Gastrocnemius medialis (tissue), 4 donors: ENCODE results near the gene PHF13. TPM values are rescaled to one million over a fixed set of nuclear protein-coding genes. Genes with fewer than 3 reads are reported as not detected.

ENCODE experiments used
- ATAC-seq, 2 donors: fragments of 150-250 bp; one replicate each; pipeline ENCODE4 v1.9.1; 2016
- DNase-seq, 2 donors: peaks; one replicate each; pipeline ENCODE4 v3.0.0-alpha.2; 2019
- H3K27ac ChIP-seq, 4 donors: fragments of 200-600 bp; sonication (generic); 1 replicate in 1 of 4; 2 replicates in 3 of 4; pipeline ENCODE4 v1.5.1; 2016 to 2018; ENCODE audit warnings: mild to moderate bottlenecking in 2 of 4, moderate library complexity in 1 of 4
- H3K27me3 ChIP-seq, 3 donors: fragments of 200-600 bp; sonication (generic) in 2 of 3; 1 replicate in 1 of 3; 2 replicates in 2 of 3; pipeline versions ENCODE4 v1.5.1 to v1.6.0; 2016 to 2019; ENCODE audit warnings: mild to moderate bottlenecking in 1 of 3, moderate library complexity in 1 of 3
- H3K36me3 ChIP-seq, 2 donors: fragments of 200-600 bp; sonication (generic) in 1 of 2; one replicate each; pipeline ENCODE4 v1.5.1; 2017 to 2018
- H3K4me1 ChIP-seq, 2 donors: fragments of 200-600 bp; sonication (generic) in 1 of 2; one replicate each; pipeline ENCODE4 v1.5.1; 2016 to 2017; ENCODE audit warnings: mild to moderate bottlenecking in 2 of 2
- H3K4me3 ChIP-seq, 4 donors: fragments of 200-600 bp; sonication (generic) in 3 of 4; 1 replicate in 1 of 4; 2 replicates in 3 of 4; pipeline ENCODE4 v1.5.1; 2016 to 2019; ENCODE audit warnings: mild to moderate bottlenecking in 2 of 4
- H3K9me3 ChIP-seq, 3 donors: fragments of 200-600 bp; sonication (generic) in 2 of 3; 1 replicate in 1 of 3; 2 replicates in 2 of 3; pipeline ENCODE4 v1.5.1; 2016 to 2019
- CTCF ChIP-seq, 5 experiments: fragments of 450-650 bp in 3 of 5; fragments of 200-600 bp in 2 of 5; sonication (generic) in 2 of 5; IDR thresholded peaks in 4 of 5; conservative IDR thresholded peaks in 1 of 5; 1 replicate in 4 of 5; 2 replicates in 1 of 5; pipeline ENCODE4 v1.5.1; 2016 to 2019; ENCODE audit warnings: antibody characterized with exemption in 5 of 5, mild to moderate bottlenecking in 3 of 5, moderate library complexity in 3 of 5
- POLR2A ChIP-seq, 2 donors: fragments of 450-650 bp; IDR thresholded peaks; one replicate each; pipeline ENCODE4 v1.6.1; 2017; ENCODE audit warnings: antibody characterized with exemption in 2 of 2, mild to moderate bottlenecking in 2 of 2, moderate library complexity in 2 of 2
- in situ Hi-C, 4 donors: fragments of 200-750 bp; cut with MboI; loops; one replicate each; pipeline versions ENCODE4 v1.15.0 to v1.8.0; 2017; ENCODE audit warnings: low sequenced_read_pairs in 4 of 4
- intact Hi-C: fragments of 100-400 bp; cut with DNase I; formaldehyde crosslinking; loops from one replicate; pipeline ENCODE4 v1.15.1; 2023; ENCODE audit warnings: low total_unique reads
- total RNA-seq, 4 donors: library from RNA; depleted of rRNA; stranded (reverse); fragments of >200 nt; gene quantifications; one replicate each; pipeline versions ENCODE4 v1.1.0 to v1.2.3, GENCODE V29; 2016

The PHF13 gene
- total RNA-seq, 4 donors from 2014 or later = 4.7 to 8.5 (median 5.3) TPM

GRCh38 chr1:6672558-6672957 lies 59.0 kb downstream of the PHF13 start:
- TF ChIP-seq POLR2A (IDR thresholded peaks at IDR 0.05) (no peak), CTCF (IDR thresholded peaks at IDR 0.05 in 4 of 5, conservative IDR thresholded peaks at IDR 0.05 in 1 of 5) (no peak)
- intact Hi-C loops (no loop called here), in situ Hi-C loops (no loop called here)
- peak in 1 of 2 donors; percentile 49 for ATAC-seq
- no peak overlapping the region for H3K4me3 ChIP-seq
- H3K27ac ChIP-seq = peak overlapping the region in 2 of 4 donors; percentile 35 to 46
- no peaks in the 10 kb centered on the region for H3K9me3 ChIP-seq
- H3K4me1 ChIP-seq = peaks cover 24 to 30% of the 10 kb centered on the region in 2 donors
- no peaks in the 10 kb centered on the region for H3K27me3 ChIP-seq
- no peak for DNase-seq
- peaks cover 0 to 18% of the 10 kb centered on the region in 2 donors for H3K36me3 ChIP-seq

Other genes starting within 250 kb of the PHF13 start
- 1 to 10 TPM; 1.3 to 5.8 (median 3.2) TPM for gene ACOT7, start 220.0 kb upstream of the PHF13 start, total RNA-seq
- under 1 TPM in 1 of 4 donors, not detected in 3; 0.24 TPM for gene HES2, start 193.8 kb upstream of the PHF13 start, total RNA-seq
- under 1 TPM in 1 of 4 donors, not detected in 3; 0.41 TPM for gene ESPN, start 189.0 kb upstream of the PHF13 start, total RNA-seq
- gene TNFRSF25, start 147.6 kb upstream of the PHF13 start, total RNA-seq = 1 to 10 TPM; 1.0 to 4.2 (median 2.7) TPM
- gene PLEKHG5, start 122.1 kb upstream of the PHF13 start, total RNA-seq = 1 to 10 TPM; 1.2 to 2.3 (median 1.6) TPM
- gene NOL9, start 59.2 kb upstream of the PHF13 start, total RNA-seq = 10 to 100 TPM; 13.6 to 33.0 (median 21.9) TPM
- not detected for gene TAS1R1, start 58.4 kb upstream of the PHF13 start, total RNA-seq
- gene ZBTB48, start 33.7 kb upstream of the PHF13 start, total RNA-seq = 10 to 100 TPM in 3 of 4 donors, 1 to 10 TPM in 1; 9.3 to 14.5 (median 11.3) TPM
- 100 to 1,000 TPM; 176 to 481 (median 267) TPM for gene KLHL21, start 10.9 kb upstream of the PHF13 start, total RNA-seq
- gene THAP3, start 11.1 kb downstream of the PHF13 start, total RNA-seq = 10 to 100 TPM; 16.7 to 31.0 (median 24.2) TPM
- 10 to 100 TPM; 23.3 to 40.7 (median 30.8) TPM for gene DNAJC11, start 88.1 kb downstream of the PHF13 start, total RNA-seq
- gene CAMTA1, start 171.7 kb downstream of the PHF13 start, total RNA-seq = 100 to 1,000 TPM in 1 of 4 donors, 10 to 100 TPM in 3; 60.5 to 113 (median 70.4) TPM